ENCODE results near the gene CYB5B.

DNA sequence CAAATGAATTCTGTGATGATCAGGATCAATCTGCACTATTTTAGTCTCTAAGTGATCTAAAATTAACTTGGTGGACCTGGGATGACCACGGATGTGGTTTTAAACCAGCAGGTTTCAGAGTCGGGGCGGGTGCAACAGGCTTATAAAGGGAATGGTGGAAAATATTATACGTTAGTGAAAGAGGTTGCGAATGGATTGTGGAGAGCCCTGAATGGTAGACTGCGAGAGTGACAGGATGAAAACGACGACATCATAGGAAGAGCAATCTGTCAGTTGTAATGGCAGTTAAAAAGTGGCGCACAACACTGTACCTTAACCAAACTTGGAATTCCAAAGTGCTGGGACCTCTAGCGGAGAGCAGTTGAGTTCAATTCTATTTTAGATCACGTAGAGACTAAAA, 1.2 kb upstream of the CYB5B start:
- TF ChIP-seq, protein P1, sequence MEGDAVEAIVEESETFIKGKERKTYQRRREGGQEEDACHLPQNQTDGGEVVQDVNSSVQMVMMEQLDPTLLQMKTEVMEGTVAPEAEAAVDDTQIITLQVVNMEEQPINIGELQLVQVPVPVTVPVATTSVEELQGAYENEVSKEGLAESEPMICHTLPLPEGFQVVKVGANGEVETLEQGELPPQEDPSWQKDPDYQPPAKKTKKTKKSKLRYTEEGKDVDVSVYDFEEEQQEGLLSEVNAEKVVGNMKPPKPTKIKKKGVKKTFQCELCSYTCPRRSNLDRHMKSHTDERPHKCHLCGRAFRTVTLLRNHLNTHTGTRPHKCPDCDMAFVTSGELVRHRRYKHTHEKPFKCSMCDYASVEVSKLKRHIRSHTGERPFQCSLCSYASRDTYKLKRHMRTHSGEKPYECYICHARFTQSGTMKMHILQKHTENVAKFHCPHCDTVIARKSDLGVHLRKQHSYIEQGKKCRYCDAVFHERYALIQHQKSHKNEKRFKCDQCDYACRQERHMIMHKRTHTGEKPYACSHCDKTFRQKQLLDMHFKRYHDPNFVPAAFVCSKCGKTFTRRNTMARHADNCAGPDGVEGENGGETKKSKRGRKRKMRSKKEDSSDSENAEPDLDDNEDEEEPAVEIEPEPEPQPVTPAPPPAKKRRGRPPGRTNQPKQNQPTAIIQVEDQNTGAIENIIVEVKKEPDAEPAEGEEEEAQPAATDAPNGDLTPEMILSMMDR (conservative IDR thresholded peaks at IDR 0.05; ENCODE audit: low read length), result no peak
- TF ChIP-seq EZH2phosphoT487 (IDR thresholded peaks at IDR 0.05; ENCODE audit: borderline replicate concordance, low read depth, low read length), result no peak

Measured in OCI-LY7 (cell line).